Testis (tissue), 3 donors: ENCODE results near the gene CCDC85A. TPM values are rescaled to one million over a fixed set of nuclear protein-coding genes. Genes with fewer than 3 reads are reported as not detected.

ENCODE experiments used
- DNase-seq: peaks from one replicate; pipeline ENCODE4 v3.0.0-alpha.2; 2019
- H3K27ac ChIP-seq, 2 donors: fragments of 200-600 bp; sonication (generic); one replicate each; pipeline ENCODE4 v1.5.1; 2019
- H3K27me3 ChIP-seq: fragments of 200-600 bp; sonication (generic); one replicate; pipeline ENCODE4 v1.5.1; 2019
- H3K36me3 ChIP-seq: fragments of 200-600 bp; sonication (generic); one replicate; pipeline ENCODE4 v1.5.1; 2017; ENCODE audit warnings: low read depth; ENCODE audit errors: missing control alignments
- H3K4me1 ChIP-seq: fragments of 200-600 bp; sonication (generic); one replicate; pipeline ENCODE4 v1.5.1; 2019
- H3K4me3 ChIP-seq, 2 donors: fragments of 200-600 bp; sonication (generic); one replicate each; pipeline ENCODE4 v1.5.1; 2017 to 2019
- H3K9me3 ChIP-seq: fragments of 200-600 bp; sonication (generic); one replicate; pipeline ENCODE4 v1.5.1; 2017
- CTCF ChIP-seq, 3 experiments: fragments of 450-650 bp in 2 of 3; fragments of 200-600 bp in 1 of 3; sonication (generic) in 1 of 3; IDR thresholded peaks; one replicate each; pipeline ENCODE4 v1.5.1; 2016 to 2019; ENCODE audit warnings: antibody characterized with exemption in 3 of 3, mild to moderate bottlenecking in 2 of 3, moderate library complexity in 1 of 3
- POLR2A ChIP-seq: fragments of 450-650 bp; IDR thresholded peaks from one replicate; pipeline ENCODE4 v1.6.1; 2017; ENCODE audit warnings: antibody characterized with exemption, mild to moderate bottlenecking, moderate library complexity
- WGBS, 2 donors: methylation state at CpG; one replicate each; pipeline ENCODE4 v1.1.5; 2018; 5-methylcytosine and 5-hydroxymethylcytosine counted together
- intact Hi-C: fragments of 100-400 bp; cut with DNase I; formaldehyde crosslinking; loops from one replicate; pipeline ENCODE4 v1.15.1; 2023; ENCODE audit warnings: low total_unique reads
- polyA plus RNA-seq: library from polyadenylated mRNA; stranded (reverse); fragments of 350-450 nt; fragmentation: Illumina TruSeq; extraction: RNeasy Lipid Tissue Mini Kit (QIAGEN cat#74804); gene quantifications from one replicate; pipeline ENCODE4 v1.2.3, GENCODE V29; 2014; ENCODE audit warnings: low read depth, low replicate concordance; ENCODE audit not compliant: insufficient read depth
- total RNA-seq, 2 donors: library from RNA; depleted of rRNA; stranded (reverse); fragments of >200 nt; gene quantifications; one replicate each; pipeline ENCODE4 v1.2.3, GENCODE V29; 2016

Gene CCDC85A
- total and polyA plus RNA-seq, 3 donors from 2014 or later = 0.61 to 3.9 (median 2.9) TPM

- H3K4me1 ChIP-seq = no peaks in the 10 kb centered on the region
- intact Hi-C loops = no loop called here
- WGBS, 2 donors = 87 to 94% methylated on average over 1 of the region's 1 CpG
- H3K27ac ChIP-seq = no peak overlapping the region
- no peak overlapping the region for H3K4me3 ChIP-seq
- TF ChIP-seq CTCF (IDR thresholded peaks at IDR 0.05) = no peak
- TF ChIP-seq POLR2A = no peak
- no peaks in the 10 kb centered on the region for H3K36me3 ChIP-seq
- H3K9me3 ChIP-seq = no peaks in the 10 kb centered on the region
- no peak for DNase-seq
- H3K27me3 ChIP-seq = no peaks in the 10 kb centered on the region
Measured at GRCh38 chr2:56209701-56210100, 25.9 kb downstream of the CCDC85A start.

GRCh38 chr2:56210291-56210690 lies 26.5 kb downstream of the CCDC85A start:
- Histone ChIP-seq H3K27ac (no peak overlapping the region), H3K27me3 (no peaks in the 10 kb centered on the region), H3K9me3 (no peaks in the 10 kb centered on the region), H3K36me3 (no peaks in the 10 kb centered on the region), H3K4me1 (no peaks in the 10 kb centered on the region), H3K4me3 (no peak overlapping the region)
- no peak for DNase-seq
- 95% methylated on average over 3 of the region's 3 CpGs; no CpG with 5 or more reads in 1 of the 2 donors for WGBS, 2 donors
- intact Hi-C loops = no loop called here
- TF ChIP-seq POLR2A = no peak
- no peak for TF ChIP-seq CTCF (IDR thresholded peaks at IDR 0.05)

- DNase-seq = no peak
- no peak for TF ChIP-seq POLR2A
- no peak for TF ChIP-seq CTCF (IDR thresholded peaks at IDR 0.05)
- Histone ChIP-seq H3K27ac (no peak overlapping the region), H3K9me3 (no peaks in the 10 kb centered on the region), H3K4me3 (no peak overlapping the region), H3K27me3 (no peaks in the 10 kb centered on the region), H3K4me1 (no peaks in the 10 kb centered on the region), H3K36me3 (no peaks in the 10 kb centered on the region)
- intact Hi-C loops = no loop called here
Measured at GRCh38 chr2:56211048-56211447, 27.3 kb downstream of the CCDC85A start.

GRCh38 chr2:56215911-56216310 lies 32.1 kb downstream of the CCDC85A start:
- H3K27me3 ChIP-seq = no peaks in the 10 kb centered on the region
- H3K4me3 ChIP-seq = no peak overlapping the region
- H3K27ac ChIP-seq = no peak overlapping the region
- intact Hi-C loops = no loop called here
- WGBS, 2 donors = 93 to 94% methylated on average over 2 of the region's 2 CpGs
- no peak for DNase-seq
- no peak for TF ChIP-seq POLR2A
- TF ChIP-seq CTCF (IDR thresholded peaks at IDR 0.05) = no peak
- H3K4me1 ChIP-seq = no peaks in the 10 kb centered on the region
- H3K9me3 ChIP-seq = no peaks in the 10 kb centered on the region
- H3K36me3 ChIP-seq = no peaks in the 10 kb centered on the region

- no peak for TF ChIP-seq CTCF (IDR thresholded peaks at IDR 0.05)
- no peak for TF ChIP-seq POLR2A
- Histone ChIP-seq H3K4me1 (no peaks in the 10 kb centered on the region), H3K36me3 (no peaks in the 10 kb centered on the region), H3K4me3 (no peak overlapping the region), H3K27me3 (no peaks in the 10 kb centered on the region), H3K27ac (no peak overlapping the region), H3K9me3 (no peaks in the 10 kb centered on the region)
- no peak for DNase-seq
- WGBS, 2 donors = 67 to 69% methylated on average over 1 of the region's 1 CpG
- intact Hi-C loops = no loop called here
Measured at GRCh38 chr2:56217106-56217505, 33.3 kb downstream of the CCDC85A start.
